Thoracic aorta (tissue), 2 donors: ENCODE data around the gene SLC15A3. TPM values are rescaled to one million over a fixed set of nuclear protein-coding genes. Genes with fewer than 3 reads are reported as not detected.

Source experiments
- ATAC-seq: fragments of 150-250 bp; one replicate; pipeline ENCODE4 v1.8.0; 2017; ENCODE audit warnings: low read depth; ENCODE audit not compliant: insufficient number of reproducible peaks, low FRiP score
- DNase-seq: peaks from one replicate; pipeline ENCODE4 v3.0.0-alpha.2; 2020; ENCODE audit warnings: low spot score
- H3K27ac ChIP-seq, 2 donors: fragments of 200-600 bp; sonication (generic); 1 replicate in 1 of 2; 2 replicates in 1 of 2; pipeline ENCODE4 v1.5.1; 2016; ENCODE audit warnings: mild to moderate bottlenecking in 2 of 2, moderate library complexity in 2 of 2
- H3K27me3 ChIP-seq: fragments of 200-600 bp; sonication (generic); replicated peaks from 2 replicates; pipeline ENCODE4 v1.6.0; 2016; ENCODE audit warnings: mild to moderate bottlenecking; ENCODE audit not compliant: insufficient read depth
- H3K36me3 ChIP-seq: fragments of 200-600 bp; sonication (generic); one replicate; pipeline ENCODE4 v1.5.1; 2016
- H3K4me1 ChIP-seq, 2 donors: fragments of 200-600 bp; sonication (generic); 1 replicate in 1 of 2; 2 replicates in 1 of 2; pipeline versions ENCODE4 v1.5.1 to v1.6.0; 2016; ENCODE audit warnings: low read depth in 2 of 2, mild to moderate bottlenecking in 1 of 2; ENCODE audit not compliant: control insufficient read depth in 1 of 2
- H3K4me3 ChIP-seq: fragments of 200-600 bp; sonication (generic); 2 replicates; pipeline ENCODE4 v1.5.1; 2016; ENCODE audit warnings: mild to moderate bottlenecking
- H3K9me3 ChIP-seq: fragments of 200-600 bp; sonication (generic); 2 replicates; pipeline ENCODE4 v1.5.1; 2016
- total RNA-seq, 2 donors: library from RNA; depleted of rRNA; stranded (reverse); fragments of >200 nt; gene quantifications; one replicate each; pipeline versions ENCODE4 v1.1.0 to v1.2.3, GENCODE V29; 2016
- TF ChIP-seq, protein P1 (sequence below): fragments of 200-600 bp; sonication (generic); IDR thresholded peaks from one replicate; pipeline ENCODE4 v1.5.1; 2019; ENCODE audit warnings: antibody characterized with exemption

SLC15A3 gene
- total RNA-seq, 2 donors from 2014 or later: 27.7 to 29.5 TPM

DNA sequence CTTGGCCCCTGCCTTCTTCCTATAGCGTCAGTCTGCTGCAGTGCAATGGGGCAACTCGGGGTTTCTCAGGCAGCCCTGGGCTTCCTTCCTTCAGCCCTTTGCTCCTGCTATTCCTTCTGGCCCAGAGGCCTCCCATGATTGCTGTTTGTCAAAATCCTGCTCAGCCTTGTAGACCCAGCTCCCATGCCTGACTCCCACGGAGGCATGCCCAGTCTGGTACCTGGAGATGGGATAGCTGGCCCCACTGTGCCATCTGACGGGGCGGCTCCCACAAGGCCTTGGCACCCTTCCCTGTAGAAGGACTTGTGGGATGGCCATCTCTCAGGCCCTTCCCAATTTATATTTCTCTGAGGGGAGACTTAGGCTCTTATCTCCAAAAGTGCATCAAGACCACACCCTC is 18.9 kb upstream of the SLC15A3 start:
- Histone ChIP-seq H3K4me3 (no peak overlapping the region), H3K27me3 (no peaks in the 10 kb centered on the region), H3K27ac (no peak overlapping the region), H3K36me3 (no peaks in the 10 kb centered on the region), H3K9me3 (no peaks in the 10 kb centered on the region), H3K4me1 (no peaks in the 10 kb centered on the region)
- ATAC-seq (no peak), DNase-seq (no peak)
- TF ChIP-seq, protein P1, sequence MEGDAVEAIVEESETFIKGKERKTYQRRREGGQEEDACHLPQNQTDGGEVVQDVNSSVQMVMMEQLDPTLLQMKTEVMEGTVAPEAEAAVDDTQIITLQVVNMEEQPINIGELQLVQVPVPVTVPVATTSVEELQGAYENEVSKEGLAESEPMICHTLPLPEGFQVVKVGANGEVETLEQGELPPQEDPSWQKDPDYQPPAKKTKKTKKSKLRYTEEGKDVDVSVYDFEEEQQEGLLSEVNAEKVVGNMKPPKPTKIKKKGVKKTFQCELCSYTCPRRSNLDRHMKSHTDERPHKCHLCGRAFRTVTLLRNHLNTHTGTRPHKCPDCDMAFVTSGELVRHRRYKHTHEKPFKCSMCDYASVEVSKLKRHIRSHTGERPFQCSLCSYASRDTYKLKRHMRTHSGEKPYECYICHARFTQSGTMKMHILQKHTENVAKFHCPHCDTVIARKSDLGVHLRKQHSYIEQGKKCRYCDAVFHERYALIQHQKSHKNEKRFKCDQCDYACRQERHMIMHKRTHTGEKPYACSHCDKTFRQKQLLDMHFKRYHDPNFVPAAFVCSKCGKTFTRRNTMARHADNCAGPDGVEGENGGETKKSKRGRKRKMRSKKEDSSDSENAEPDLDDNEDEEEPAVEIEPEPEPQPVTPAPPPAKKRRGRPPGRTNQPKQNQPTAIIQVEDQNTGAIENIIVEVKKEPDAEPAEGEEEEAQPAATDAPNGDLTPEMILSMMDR: no peak

DNA sequence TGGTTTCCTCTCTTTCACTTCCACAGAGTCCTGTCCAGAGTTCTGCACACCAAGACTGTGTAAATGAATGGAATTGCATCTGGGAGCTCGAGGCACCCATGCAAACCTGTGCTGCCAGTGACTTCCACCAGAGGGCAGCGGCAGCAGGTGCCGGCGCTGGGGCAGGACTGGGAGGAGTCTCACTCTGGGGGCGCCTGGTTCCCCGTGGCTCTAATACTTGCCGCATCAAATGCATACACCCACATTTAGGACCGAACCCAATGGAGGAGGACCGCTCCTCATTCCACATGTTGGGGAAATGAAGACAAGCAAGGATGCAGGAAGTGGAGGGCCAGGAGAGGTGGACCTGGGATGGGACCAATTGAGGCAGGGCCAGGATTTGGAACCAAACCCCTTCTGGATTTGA is 18.4 kb upstream of the SLC15A3 start:
- no peaks in the 10 kb centered on the region for H3K9me3 ChIP-seq
- no peaks in the 10 kb centered on the region for H3K27me3 ChIP-seq
- H3K4me1 ChIP-seq: no peaks in the 10 kb centered on the region
- ATAC-seq (no peak), DNase-seq (no peak)
- H3K4me3 ChIP-seq: no peak overlapping the region
- no peak overlapping the region for H3K27ac ChIP-seq
- no peaks in the 10 kb centered on the region for H3K36me3 ChIP-seq
- TF ChIP-seq, protein P1: peak; percentile 64

DNA sequence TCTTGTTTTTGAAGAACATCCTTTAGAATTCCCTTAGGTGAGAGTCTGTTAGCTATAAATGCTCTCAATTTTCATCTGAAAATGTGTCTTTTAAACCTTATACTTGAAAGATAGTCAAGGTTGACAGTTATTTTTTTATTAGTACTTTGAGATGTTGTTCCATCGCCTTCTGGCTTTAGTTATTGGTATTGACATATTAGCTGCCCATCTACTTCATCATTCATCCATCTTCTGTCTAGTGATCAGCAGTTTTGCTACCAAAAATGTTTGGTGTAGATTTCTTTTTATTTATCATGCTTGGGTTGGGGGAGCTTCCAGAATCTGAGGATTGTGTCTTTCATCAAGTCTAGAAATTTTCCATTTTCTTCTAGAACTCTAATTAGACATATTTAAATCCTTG is 16.2 kb upstream of the SLC15A3 start:
- H3K4me1 ChIP-seq: no peaks in the 10 kb centered on the region
- TF ChIP-seq, protein P1: no peak
- no peaks in the 10 kb centered on the region for H3K27me3 ChIP-seq
- H3K4me3 ChIP-seq: no peak overlapping the region
- H3K9me3 ChIP-seq: no peaks in the 10 kb centered on the region
- H3K36me3 ChIP-seq: no peaks in the 10 kb centered on the region
- no peak for ATAC-seq
- H3K27ac ChIP-seq: no peak overlapping the region
- DNase-seq: no peak

GRCh38 chr11:60966890-60967289 is 14.9 kb upstream of the SLC15A3 start:
- Histone ChIP-seq H3K9me3 (no peaks in the 10 kb centered on the region), H3K27me3 (no peaks in the 10 kb centered on the region), H3K36me3 (no peaks in the 10 kb centered on the region), H3K4me1 (no peaks in the 10 kb centered on the region), H3K4me3 (no peak overlapping the region), H3K27ac (no peak overlapping the region)
- DNase-seq (no peak), ATAC-seq (no peak)
- TF ChIP-seq, protein P1: no peak

DNA sequence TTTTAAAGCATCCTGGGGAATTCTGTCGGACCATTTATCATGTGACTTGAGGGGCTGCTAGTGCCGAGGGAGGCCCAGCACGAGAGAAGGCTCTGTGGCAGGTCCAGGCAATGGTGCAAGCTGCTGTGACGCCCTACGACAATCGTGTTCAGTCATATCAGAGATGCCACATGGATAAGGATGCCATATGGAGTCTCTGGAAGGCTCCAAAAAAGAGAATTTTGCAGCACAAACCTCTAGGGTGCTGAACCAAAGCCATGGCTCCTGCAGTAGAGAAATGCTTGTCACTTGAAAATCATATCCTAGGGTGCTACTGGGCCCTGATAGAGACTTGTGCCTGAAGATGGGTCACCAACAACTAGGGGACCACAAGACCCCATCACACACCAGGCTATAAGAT is 12.8 kb upstream of the SLC15A3 start:
- H3K9me3 ChIP-seq: no peaks in the 10 kb centered on the region
- DNase-seq: no peak
- H3K27me3 ChIP-seq: no peaks in the 10 kb centered on the region
- no peak overlapping the region for H3K4me3 ChIP-seq
- no peaks in the 10 kb centered on the region for H3K36me3 ChIP-seq
- TF ChIP-seq, protein P1: no peak
- ATAC-seq: no peak
- no peaks in the 10 kb centered on the region for H3K4me1 ChIP-seq
- no peak overlapping the region for H3K27ac ChIP-seq
